Neural cell (in vitro differentiated cells): Measurements from ENCODE around the gene RCE1. TPM values are rescaled to one million over a fixed set of nuclear protein-coding genes. Genes with fewer than 3 reads are reported as not detected.

Experiments
- H2AFZ ChIP-seq: fragments of 200-600, 300-800 bp; sonication (generic), shearing (Covaris generic); 2 replicates; pipeline ENCODE4 v1.6.0; 2014; ENCODE audit warnings: low read depth, mild to moderate bottlenecking, antibody characterized with exemption, low read length, moderate library complexity
- H3F3A ChIP-seq: fragments of 200-600 bp; shearing (Covaris generic); 2 replicates; pipeline ENCODE4 v1.6.1; 2016; ENCODE audit warnings: mild to moderate bottlenecking, moderate library complexity, mixed read lengths, antibody characterized with exemption, low read length; ENCODE audit not compliant: insufficient read depth, poor library complexity, severe bottlenecking
- H3K27ac ChIP-seq: fragments of 200-600, 300-800 bp; sonication (generic), shearing (Covaris generic); 2 replicates; pipeline ENCODE4 v1.5.1; 2014; ENCODE audit warnings: mild to moderate bottlenecking, low read length, moderate library complexity
- H3K27me3 ChIP-seq: fragments of 300-800, 200-600 bp; sonication (generic), shearing (Covaris generic); 2 replicates; pipeline ENCODE4 v1.6.0; 2014; ENCODE audit warnings: mild to moderate bottlenecking, low read depth, low read length, moderate library complexity; ENCODE audit not compliant: insufficient read depth
- H3K36me3 ChIP-seq: fragments of 300-800, 200-600 bp; sonication (generic), shearing (Covaris generic); 2 replicates; pipeline ENCODE4 v1.5.1; 2014; ENCODE audit warnings: mild to moderate bottlenecking, antibody characterized with exemption, low read length, moderate library complexity; ENCODE audit not compliant: insufficient read depth
- H3K4me2 ChIP-seq: fragments of 300-800, 200-600 bp; sonication (generic), shearing (Covaris generic); 2 replicates; pipeline ENCODE4 v1.6.0; 2014; ENCODE audit warnings: mild to moderate bottlenecking, low read length
- H3K4me3 ChIP-seq: fragments of 300-800, 200-600 bp; sonication (generic), shearing (Covaris generic); 2 replicates; pipeline ENCODE4 v1.5.1; 2014; ENCODE audit warnings: mild to moderate bottlenecking, low read length, moderate library complexity
- H3K79me2 ChIP-seq: fragments of 200-600 bp; shearing (Covaris generic); replicated peaks from 2 replicates; pipeline ENCODE4 v1.6.0; 2014; ENCODE audit warnings: mild to moderate bottlenecking, low read length, moderate library complexity; ENCODE audit not compliant: insufficient read depth
- H3K9ac ChIP-seq: fragments of 300-800, 200-600 bp; sonication (generic), shearing (Covaris generic); 2 replicates; pipeline ENCODE4 v1.6.1; 2016; ENCODE audit warnings: mild to moderate bottlenecking, low read length, mixed read lengths
- H3K9me2 ChIP-seq: fragments of 200-600 bp; shearing (Covaris generic); 2 replicates; pipeline ENCODE4 v1.6.1; 2016; ENCODE audit warnings: mild to moderate bottlenecking, low read length, mixed read lengths; ENCODE audit not compliant: insufficient read depth
- H3K9me3 ChIP-seq: fragments of 200-600, 300-800 bp; sonication (generic), shearing (Covaris generic); 2 replicates; pipeline ENCODE4 v1.6.1; 2016; ENCODE audit warnings: mild to moderate bottlenecking, mixed run types, low read length, moderate library complexity, mixed read lengths
- H4K20me1 ChIP-seq: fragments of 200-600 bp; shearing (Covaris generic); 2 replicates; pipeline ENCODE4 v1.6.1; 2016; ENCODE audit warnings: mild to moderate bottlenecking, mixed run types; ENCODE audit not compliant: insufficient read depth
- EP300 ChIP-seq: fragments of 450-650 bp; conservative IDR thresholded peaks from 2 replicates; pipeline ENCODE4 v1.6.1; 2014; ENCODE audit warnings: antibody characterized with exemption, mild to moderate bottlenecking, moderate library complexity; ENCODE audit not compliant: poor library complexity, severe bottlenecking
- EZH2 ChIP-seq: fragments of 200-600, 300-800 bp; shearing (Covaris generic), sonication (generic); IDR thresholded peaks from 2 replicates; pipeline ENCODE4 v1.6.1; 2014; ENCODE audit warnings: antibody characterized with exemption, low read length, borderline replicate concordance, mild to moderate bottlenecking; ENCODE audit not compliant: insufficient read depth, poor library complexity, severe bottlenecking
- MXI1 ChIP-seq: fragments of 450-650 bp; conservative IDR thresholded peaks from 2 replicates; pipeline ENCODE4 v1.6.1; 2014; ENCODE audit warnings: antibody characterized with exemption, mild to moderate bottlenecking; ENCODE audit not compliant: poor library complexity, severe bottlenecking
- POLR2AphosphoS5 ChIP-seq: IDR thresholded peaks from 2 replicates; pipeline ENCODE4 v1.6.1; 2012
- RAD21 ChIP-seq: fragments of 450-650 bp; conservative IDR thresholded peaks from 2 replicates; pipeline ENCODE4 v1.6.1; 2014; ENCODE audit warnings: antibody characterized with exemption, mild to moderate bottlenecking, moderate library complexity
- TAF1 ChIP-seq: IDR thresholded peaks from 2 replicates; pipeline ENCODE4 v1.6.1; 2012; ENCODE audit warnings: low read depth
- polyA plus RNA-seq: library from polyadenylated mRNA; depleted of rRNA; stranded (reverse); fragments of >200 nt; gene quantifications from 2 replicates; pipeline ENCODE4 v1.2.3, GENCODE V29; 2014
- TF ChIP-seq, protein P1 (sequence below): fragments of 450-650 bp; IDR thresholded peaks from 2 replicates; pipeline ENCODE4 v1.5.1; 2014; ENCODE audit warnings: antibody characterized with exemption, mild to moderate bottlenecking, moderate library complexity; ENCODE audit not compliant: poor library complexity, severe bottlenecking

Gene RCE1
- polyA plus RNA-seq, 1 donor from 2014 or later, result 50.5 TPM

GRCh38 chr11:66852466-66853241, 9.4 kb downstream of the RCE1 start:
- H3K9me3 ChIP-seq, result no peaks in the 10 kb centered on the region
- H3K27me3 ChIP-seq, result no peaks in the 10 kb centered on the region
- H3K4me2 ChIP-seq, result no peak overlapping the region
- H4K20me1 ChIP-seq, result no peaks in the 10 kb centered on the region
- H3K36me3 ChIP-seq, result no peaks in the 10 kb centered on the region
- no peak overlapping the region for H3K9ac ChIP-seq
- no peaks in the 10 kb centered on the region for H3F3A ChIP-seq
- no peaks in the 10 kb centered on the region for H3K9me2 ChIP-seq
- H3K4me3 ChIP-seq, result no peak overlapping the region
- no peak overlapping the region for H3K27ac ChIP-seq
- TF ChIP-seq EZH2 (no peak), EP300 (no peak), TAF1 (no peak), POLR2AphosphoS5 (no peak), RAD21 (no peak)
- TF ChIP-seq, protein P1, sequence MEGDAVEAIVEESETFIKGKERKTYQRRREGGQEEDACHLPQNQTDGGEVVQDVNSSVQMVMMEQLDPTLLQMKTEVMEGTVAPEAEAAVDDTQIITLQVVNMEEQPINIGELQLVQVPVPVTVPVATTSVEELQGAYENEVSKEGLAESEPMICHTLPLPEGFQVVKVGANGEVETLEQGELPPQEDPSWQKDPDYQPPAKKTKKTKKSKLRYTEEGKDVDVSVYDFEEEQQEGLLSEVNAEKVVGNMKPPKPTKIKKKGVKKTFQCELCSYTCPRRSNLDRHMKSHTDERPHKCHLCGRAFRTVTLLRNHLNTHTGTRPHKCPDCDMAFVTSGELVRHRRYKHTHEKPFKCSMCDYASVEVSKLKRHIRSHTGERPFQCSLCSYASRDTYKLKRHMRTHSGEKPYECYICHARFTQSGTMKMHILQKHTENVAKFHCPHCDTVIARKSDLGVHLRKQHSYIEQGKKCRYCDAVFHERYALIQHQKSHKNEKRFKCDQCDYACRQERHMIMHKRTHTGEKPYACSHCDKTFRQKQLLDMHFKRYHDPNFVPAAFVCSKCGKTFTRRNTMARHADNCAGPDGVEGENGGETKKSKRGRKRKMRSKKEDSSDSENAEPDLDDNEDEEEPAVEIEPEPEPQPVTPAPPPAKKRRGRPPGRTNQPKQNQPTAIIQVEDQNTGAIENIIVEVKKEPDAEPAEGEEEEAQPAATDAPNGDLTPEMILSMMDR, result no peak
- H3K79me2 ChIP-seq, result no peaks in the 10 kb centered on the region
- H2AFZ ChIP-seq, result no peak overlapping the region

- Histone ChIP-seq H3K9ac (no peak overlapping the region), H2AFZ (no peak overlapping the region)
Measured at GRCh38 chr11:66853242-66854229, 10.3 kb downstream of the RCE1 start.

More at GRCh38 chr11:66853242-66854229, 10.3 kb downstream of the RCE1 start:
- Histone ChIP-seq H3K4me2 (no peak overlapping the region), H3K4me3 (no peak overlapping the region), H3K9me3 (no peaks in the 10 kb centered on the region), H3K9me2 (no peaks in the 10 kb centered on the region), H3K36me3 (no peaks in the 10 kb centered on the region), H4K20me1 (no peaks in the 10 kb centered on the region), H3F3A (no peaks in the 10 kb centered on the region), H3K79me2 (no peaks in the 10 kb centered on the region), H3K27me3 (no peaks in the 10 kb centered on the region), H3K27ac (no peak overlapping the region)
- TF ChIP-seq EZH2 (no peak), TAF1 (no peak), MXI1 (no peak)
- TF ChIP-seq, protein P1, result no peak
